NCI-H2107 treated with DMSO at 0.1 percent for 48 hours (cell line): ENCODE measurements around the gene HNF1B.

Experiments used
- DNase-seq: peaks from one replicate; lab custom pipeline; 2025; ENCODE audit not compliant: unreplicated experiment; lab: John Stamatoyannopoulos, UW

HNF1B gene

GRCh38 chr17:37737081-37737480 lies 7.8 kb downstream of the HNF1B start:
- no peak for DNase-seq

GRCh38 chr17:37736428-37736827 lies 8.4 kb downstream of the HNF1B start:
- DNase-seq = no peak

- no peak for DNase-seq
Observed at GRCh38 chr17:37735165-37735564, 9.7 kb downstream of the HNF1B start.

- no peak for DNase-seq
Observed at GRCh38 chr17:37732316-37732715, 12.5 kb downstream of the HNF1B start.

DNA sequence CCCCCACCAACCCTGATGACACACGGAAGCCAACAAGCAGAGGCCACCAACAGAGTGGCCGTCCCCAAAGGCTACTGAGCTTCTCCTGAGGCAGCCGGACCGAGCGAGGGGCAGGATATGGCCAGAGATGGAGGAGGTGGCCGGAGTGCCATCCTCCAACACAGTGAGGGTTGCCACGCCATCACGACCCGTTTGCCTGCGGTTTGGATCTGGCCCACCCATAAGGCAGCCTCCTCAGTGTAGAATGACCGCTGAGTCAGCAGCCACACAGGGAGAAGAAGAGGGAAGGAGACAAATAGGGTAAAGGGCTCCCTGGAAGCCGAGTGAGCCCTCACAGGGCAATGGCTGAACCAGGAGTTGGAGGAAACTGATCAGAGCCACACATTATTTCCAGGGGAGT lies 13.8 kb downstream of the HNF1B start:
- no peak for DNase-seq

DNA sequence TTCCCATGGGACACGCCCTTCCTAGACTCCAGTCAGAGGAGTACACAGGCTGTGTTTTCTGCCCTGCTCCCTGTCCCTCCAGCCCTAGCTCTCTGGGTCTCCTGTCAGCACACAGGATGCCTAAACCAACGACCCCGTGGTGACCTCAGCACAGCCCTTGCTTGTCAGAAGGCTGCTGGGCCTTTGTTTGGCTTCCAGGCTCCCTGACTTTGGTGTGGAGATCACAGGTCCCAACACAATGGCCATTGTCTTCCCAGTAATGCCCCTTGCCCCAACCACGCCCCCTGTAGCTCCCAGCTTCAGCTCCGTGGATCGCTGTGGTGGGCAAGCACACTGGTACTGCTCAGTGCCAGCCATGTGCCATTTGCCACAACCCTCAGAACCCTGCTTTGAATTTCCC lies 15.0 kb downstream of the HNF1B start:
- DNase-seq = no peak

DNA sequence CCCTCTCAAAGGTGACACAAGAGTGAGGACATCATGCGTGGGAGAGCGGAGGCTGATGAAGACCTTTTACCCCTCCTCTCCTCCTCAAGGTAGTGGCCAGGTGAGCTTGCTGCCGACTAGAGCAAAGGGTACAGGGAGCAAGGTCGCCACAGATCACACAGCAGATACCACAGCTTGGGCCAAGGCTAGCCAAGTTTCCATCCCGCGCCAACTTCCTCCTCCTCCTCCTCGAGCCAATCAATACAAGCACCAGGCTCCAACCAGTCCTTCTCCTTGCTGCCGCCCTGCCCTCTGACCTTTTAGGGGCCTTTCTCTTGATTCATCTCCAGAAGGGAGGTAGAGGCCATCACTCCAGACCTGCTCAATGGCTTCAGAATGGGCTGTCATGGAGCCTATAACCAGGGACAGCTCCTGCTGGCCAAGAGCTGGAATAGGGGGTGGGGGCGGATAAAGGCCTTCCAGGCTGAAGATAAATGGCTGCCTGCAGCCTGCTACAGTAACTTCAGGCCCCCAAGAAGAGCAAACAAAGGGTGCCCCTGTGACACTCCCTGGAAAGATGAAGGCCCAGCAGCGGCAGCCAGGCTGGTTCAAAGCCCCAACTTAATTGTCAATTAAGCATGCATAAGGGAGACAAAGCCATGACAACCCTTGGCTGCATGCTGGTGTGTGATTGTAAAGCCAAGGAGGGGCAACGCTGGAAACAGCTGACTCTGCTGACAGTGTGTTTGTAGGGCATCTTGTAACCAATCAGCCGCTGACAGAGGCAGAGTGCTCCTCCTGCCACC lies 17.8 kb downstream of the HNF1B start:
- no peak for DNase-seq

GRCh38 chr17:37726248-37726647 lies 18.6 kb downstream of the HNF1B start:
- DNase-seq = no peak

DNA sequence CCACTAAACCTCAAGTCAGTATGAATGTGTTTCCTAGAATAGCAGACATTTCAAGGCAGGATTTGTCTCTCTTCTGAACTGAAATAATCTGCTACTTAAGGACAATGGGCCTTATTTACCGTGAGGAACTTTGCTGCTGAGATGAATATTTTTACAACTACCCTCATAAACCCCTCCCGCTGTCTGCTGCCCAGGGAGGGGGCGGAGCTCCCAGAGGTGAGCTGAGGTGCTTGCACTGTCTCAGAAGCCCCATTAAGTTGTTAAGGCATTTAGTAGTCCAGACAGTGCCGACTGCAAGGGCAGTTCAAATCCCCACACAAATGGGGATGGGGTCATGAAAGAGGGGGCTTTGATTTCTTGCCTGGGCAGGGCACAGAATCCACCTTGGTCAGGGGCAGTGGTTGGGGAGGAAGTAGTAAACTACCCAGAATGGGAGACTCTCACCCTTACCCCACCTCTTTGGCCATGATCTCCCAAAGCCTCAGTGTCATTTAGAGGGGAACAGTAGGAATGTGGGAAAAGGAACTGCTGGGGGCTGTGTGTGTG lies 19.2 kb downstream of the HNF1B start:
- DNase-seq = no peak

DNA sequence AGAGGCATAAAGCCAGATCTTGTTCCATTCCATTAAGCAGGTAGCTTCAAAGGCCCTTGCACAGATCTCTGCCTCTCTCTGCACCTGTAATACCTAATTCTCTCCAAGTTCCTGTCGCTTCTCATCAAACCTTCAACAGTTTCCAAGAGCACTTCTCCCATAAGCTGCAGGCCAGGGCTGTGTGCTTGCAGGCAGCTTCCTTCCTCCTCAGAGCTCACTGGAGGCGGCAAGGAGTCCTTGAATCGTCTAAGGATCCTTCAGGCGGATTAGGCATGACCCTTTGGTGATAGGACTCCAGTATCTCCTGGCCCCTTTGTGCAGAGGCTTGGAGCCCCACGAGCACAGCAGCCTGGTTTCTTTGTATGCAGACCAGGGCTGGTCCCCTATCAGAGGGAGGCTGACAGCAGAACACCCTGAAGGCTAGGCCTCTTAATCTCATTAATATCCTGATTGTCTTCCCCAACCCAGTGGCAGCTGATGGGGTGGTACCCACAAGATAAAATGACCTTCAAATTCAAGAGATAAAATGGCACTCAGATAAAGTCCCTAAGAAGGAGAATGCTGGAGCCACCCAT lies 19.8 kb downstream of the HNF1B start:
- DNase-seq = no peak

DNA sequence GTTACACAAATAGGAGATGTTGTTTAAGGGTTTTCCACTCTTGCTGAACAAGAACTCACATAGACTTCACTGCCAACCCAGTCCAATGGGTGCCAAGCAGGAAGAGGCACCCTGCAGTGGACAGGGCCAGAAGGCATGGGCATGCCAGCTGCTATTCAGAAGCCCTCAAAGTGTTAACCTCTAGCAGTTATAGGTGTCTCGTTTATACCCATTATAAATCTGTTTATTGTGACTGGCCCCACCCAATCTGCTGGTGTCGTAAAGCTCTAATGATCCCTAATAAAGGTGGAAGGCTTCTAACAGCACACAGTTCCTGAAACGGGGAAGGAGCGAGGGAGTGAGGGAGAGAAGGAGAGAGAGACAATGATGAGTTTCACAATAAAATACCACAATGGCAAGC lies 23.9 kb downstream of the HNF1B start:
- DNase-seq = no peak

DNA sequence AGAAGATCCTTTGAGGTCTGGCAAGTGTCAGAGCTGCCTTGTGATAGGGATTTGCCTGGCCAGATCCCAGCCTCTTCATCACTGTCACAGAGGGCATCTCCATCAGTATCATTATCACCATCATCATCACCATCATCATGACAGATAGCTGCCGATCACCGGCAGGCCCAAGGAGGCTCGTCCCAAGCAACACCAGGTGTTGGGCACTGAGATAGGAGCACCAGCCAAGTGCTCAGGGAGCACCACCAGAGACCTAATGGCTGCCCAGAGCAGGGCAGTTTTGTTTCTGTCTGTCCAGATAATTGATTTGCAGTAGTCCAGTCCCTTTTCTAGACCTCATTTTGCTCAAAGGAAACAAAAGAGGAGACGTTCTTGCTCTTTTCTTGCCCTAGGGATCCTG lies 25.0 kb downstream of the HNF1B start:
- no peak for DNase-seq

GRCh38 chr17:37718324-37719048 lies 26.4 kb downstream of the HNF1B start:
- DNase-seq = no peak

GRCh38 chr17:37717627-37718323 lies 27.1 kb downstream of the HNF1B start:
- DNase-seq = no peak

GRCh38 chr17:37714897-37715296 lies 30.0 kb downstream of the HNF1B start:
- DNase-seq = no peak

- no peak for DNase-seq
Observed at GRCh38 chr17:37713624-37714023, 31.2 kb downstream of the HNF1B start.

DNA sequence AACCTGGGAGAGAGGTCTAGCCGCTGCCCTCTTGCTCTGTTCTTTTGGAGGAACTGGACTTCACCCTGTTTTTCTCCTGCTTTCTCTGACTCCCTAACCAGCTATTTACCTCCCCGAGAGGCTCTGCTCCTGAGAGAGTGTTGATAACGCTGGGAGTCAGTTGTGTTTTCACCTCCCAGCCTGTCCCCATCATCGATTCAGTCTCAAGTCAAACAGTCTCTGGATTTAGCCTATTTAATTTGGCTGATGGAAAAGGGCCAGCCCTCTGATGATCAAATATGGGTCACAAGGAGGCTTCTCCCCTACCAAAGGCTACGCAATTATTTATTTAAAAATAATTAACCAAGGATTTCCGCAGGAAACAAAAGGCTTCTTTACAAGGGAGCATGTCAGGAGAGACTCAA lies 31.8 kb downstream of the HNF1B start:
- DNase-seq = no peak

- DNase-seq = no peak
Observed at GRCh38 chr17:37711113-37711512, 33.7 kb downstream of the HNF1B start.

GRCh38 chr17:37710344-37710886 lies 34.4 kb downstream of the HNF1B start:
- peak; percentile 89 for DNase-seq

DNA sequence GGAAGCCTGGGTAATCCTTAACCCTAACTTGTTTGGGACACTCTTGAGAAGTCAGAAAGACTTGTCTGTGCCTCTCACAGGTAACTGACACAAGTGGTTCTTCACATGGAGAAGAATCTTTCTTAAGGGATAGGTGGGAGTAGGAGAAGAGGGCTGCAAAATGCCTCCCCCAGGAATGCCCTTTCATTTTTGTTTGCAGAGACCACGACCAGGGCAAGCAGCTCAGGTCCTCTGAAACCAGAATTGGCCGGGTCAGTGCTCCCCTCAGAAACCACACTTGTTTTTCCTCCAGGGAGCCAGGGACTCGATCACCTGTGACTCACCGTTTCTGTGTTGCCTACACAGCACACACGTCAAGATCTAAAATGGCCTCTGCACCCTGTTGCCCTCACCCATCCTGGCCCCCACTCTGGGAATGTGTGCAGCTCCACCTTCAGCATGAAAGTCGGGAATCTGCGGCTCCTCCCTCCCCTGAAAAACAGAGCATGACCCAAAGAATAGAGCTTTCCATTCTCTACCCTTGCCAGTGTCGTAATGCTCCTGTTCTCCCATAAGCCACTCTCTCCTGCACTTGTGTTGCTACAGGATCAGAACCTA lies 36.1 kb downstream of the HNF1B start:
- no peak for DNase-seq
